HFF-Myc (cell line): ENCODE results near the gene CHD6.

Source experiments
- DNase-seq: peaks from one replicate; pipeline ENCODE4 v3.0.0-alpha.2; 2011; ENCODE audit warnings: low read depth; ENCODE audit errors: extremely low read depth
- H3K4me3 ChIP-seq: replicated peaks from 2 replicates; pipeline ENCODE4 v1.5.1; 2011; ENCODE audit warnings: low read depth, mild to moderate bottlenecking, control low read depth, low read length
- TF ChIP-seq, protein P1 (sequence below): IDR thresholded peaks from 2 replicates; pipeline ENCODE4 v1.5.1; 2012; ENCODE audit warnings: mild to moderate bottlenecking, low read depth, low read length, control low read depth; ENCODE audit errors: missing control alignments

Gene CHD6

DNA sequence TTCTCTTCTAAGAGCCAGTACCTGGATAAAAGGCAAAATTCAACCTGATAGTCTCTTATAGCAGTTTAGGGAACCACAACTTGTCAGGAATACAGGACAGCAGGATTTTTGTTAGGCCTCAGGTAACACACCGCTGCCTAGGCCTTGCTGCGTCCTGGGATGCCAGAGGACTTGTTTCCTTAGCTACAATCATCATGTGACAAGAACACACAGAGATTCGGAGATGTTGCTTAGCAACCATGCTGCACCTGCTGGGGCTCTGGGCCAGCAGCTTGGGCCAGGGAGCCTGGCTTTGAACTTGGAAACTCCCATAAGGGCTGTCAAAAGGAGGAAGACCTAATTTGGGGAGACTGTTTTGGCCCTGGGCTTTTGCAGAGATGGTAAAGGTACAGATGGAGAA lies 36.1 kb upstream of the CHD6 start:
- TF ChIP-seq, protein P1, sequence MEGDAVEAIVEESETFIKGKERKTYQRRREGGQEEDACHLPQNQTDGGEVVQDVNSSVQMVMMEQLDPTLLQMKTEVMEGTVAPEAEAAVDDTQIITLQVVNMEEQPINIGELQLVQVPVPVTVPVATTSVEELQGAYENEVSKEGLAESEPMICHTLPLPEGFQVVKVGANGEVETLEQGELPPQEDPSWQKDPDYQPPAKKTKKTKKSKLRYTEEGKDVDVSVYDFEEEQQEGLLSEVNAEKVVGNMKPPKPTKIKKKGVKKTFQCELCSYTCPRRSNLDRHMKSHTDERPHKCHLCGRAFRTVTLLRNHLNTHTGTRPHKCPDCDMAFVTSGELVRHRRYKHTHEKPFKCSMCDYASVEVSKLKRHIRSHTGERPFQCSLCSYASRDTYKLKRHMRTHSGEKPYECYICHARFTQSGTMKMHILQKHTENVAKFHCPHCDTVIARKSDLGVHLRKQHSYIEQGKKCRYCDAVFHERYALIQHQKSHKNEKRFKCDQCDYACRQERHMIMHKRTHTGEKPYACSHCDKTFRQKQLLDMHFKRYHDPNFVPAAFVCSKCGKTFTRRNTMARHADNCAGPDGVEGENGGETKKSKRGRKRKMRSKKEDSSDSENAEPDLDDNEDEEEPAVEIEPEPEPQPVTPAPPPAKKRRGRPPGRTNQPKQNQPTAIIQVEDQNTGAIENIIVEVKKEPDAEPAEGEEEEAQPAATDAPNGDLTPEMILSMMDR, result no peak
- no peak overlapping the region for H3K4me3 ChIP-seq
- no peak for DNase-seq

DNA sequence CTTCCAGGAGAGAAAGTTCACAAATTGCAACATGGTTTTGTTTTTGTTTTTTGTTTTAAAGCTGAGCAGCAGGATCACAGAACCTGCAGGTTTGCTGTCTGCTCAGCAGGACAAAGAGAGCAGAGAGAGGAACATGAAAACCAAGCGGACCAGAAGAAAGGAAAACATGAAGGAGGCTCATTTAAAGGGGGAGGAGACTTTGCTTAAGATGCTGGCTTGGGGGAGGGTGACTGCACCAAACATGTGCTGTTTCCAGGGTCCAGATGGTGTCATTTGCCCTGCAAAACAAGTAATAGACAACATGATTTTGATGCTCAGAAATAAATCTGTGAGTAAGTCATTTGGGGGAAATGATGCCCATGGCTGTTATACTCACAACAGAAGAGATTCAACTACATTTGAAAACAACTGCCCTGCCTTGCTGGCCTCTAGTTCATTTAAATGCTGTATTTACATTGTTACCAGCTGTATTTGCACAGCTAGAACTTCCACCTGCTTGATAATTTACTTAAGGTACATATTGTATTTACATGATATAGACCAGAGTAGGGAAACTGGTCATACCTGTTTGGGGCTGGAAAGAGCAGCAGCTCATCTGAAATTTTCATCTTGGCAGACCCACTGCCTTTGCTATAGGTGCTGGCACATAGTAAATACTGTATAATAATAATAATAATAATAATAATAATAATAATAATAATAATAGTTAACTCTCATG lies 32.2 kb upstream of the CHD6 start:
- no peak for DNase-seq
- TF ChIP-seq, protein P1, result no peak
- no peak overlapping the region for H3K4me3 ChIP-seq

DNA sequence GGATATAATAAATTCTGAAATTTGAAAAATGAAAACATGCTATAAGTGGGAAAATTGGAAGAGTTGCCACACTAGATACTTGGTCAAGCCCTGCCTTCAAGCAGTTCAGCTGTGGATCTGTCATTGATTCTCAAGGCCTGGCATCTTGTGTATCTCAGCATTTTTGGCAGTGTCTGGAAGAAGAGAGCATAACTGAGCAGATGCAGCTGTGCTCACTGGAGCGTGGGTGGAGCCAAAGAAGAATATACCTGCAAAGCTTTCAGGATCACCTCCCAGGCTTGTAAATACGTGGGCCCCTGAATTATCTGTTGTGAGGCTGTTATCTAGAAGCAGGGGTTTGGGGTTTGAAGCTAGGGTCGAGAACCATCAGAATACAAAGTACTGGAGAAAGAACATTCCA lies 31.3 kb upstream of the CHD6 start:
- no peak overlapping the region for H3K4me3 ChIP-seq
- TF ChIP-seq, protein P1, result no peak
- DNase-seq, result no peak

DNA sequence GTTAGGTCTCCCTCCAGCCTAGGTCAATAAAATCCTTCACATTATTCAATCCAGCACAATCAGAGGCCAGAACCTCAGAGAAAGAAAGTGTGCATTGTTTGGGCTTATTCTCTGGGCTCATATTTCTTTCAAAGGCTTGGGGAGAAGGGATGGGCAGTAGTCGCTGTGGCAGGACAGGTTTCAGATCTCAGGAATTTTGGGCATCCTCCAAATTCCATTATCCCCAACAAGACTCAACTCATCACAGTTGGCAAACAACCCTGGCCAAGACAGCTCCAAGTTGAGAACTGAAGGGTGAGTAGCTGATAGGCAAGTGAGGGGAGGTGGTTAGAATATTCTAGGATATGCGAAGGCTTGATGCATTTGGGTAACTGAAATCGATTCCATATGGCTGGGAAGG lies 27.2 kb upstream of the CHD6 start:
- no peak overlapping the region for H3K4me3 ChIP-seq
- no peak for DNase-seq
- TF ChIP-seq, protein P1, result no peak

DNA sequence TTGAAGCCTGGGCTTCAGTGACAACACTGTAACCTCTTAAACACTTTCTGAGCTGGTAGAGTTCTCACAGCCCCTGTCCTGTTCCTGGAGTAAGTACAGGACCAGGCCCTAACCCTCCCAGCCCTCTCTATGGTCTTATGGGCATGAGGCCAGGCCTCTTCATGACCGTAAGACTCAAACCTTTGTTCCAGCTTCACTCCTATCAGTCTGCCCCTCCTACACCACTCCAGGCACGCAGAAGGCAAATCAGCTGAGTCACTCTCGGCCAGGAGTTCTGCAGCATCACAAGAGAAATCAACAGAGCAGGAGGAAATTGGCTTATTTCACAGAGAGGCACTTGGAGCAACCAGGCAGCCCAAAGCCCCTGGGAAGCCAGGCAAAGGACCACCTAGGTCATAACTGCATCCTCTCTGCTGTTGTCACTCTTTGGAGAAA lies 25.3 kb upstream of the CHD6 start:
- no peak for DNase-seq
- no peak overlapping the region for H3K4me3 ChIP-seq
- TF ChIP-seq, protein P1, result no peak

DNA sequence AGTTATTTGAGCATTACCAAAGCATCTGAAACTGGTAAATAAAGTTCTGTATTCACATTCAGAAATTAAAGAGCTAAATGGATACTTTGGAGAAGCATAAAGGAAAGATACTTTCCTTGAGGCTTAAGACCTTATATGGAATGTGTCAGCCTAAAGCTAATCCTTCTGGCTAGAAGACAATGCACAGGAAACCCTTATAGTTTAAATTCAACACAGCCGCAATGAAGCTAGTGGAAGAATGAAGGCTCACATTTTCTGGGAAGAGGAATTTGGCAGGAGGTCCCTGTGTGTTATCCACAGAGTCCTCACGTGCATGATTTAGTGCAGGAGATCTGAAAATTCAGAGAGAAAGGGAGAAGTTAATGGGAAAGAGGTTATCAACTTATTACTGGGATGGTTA lies 21.5 kb upstream of the CHD6 start:
- H3K4me3 ChIP-seq, result no peak overlapping the region
- no peak for DNase-seq
- TF ChIP-seq, protein P1, result no peak

DNA sequence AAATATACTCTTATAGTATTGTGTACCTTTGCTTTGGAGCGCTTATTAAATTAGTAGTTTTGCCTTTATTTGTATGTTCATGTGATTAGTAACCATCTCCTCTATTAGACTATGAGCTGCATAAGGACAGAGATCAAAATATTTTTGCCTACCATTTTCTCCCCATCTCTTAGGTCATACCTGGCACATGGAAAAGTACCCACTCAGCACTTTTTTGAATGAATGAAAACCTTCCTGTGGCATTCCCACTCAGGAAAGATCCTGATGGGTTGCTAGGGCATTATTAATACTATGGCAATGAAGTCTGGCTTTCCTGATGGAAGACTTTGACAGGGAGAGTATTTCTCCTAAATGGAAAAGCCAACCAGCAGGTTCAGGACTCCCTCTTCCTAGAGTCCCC lies 20.3 kb upstream of the CHD6 start:
- TF ChIP-seq, protein P1, result no peak
- no peak for DNase-seq
- no peak overlapping the region for H3K4me3 ChIP-seq
